Measurements from ENCODE around the gene RCAN3.
"Not testable (repeated sequence)": the region's sequence is repeated elsewhere in the genome, so short reads cannot be mapped to it uniquely, and the experiment has no call there.

Gene RCAN3

DNA sequence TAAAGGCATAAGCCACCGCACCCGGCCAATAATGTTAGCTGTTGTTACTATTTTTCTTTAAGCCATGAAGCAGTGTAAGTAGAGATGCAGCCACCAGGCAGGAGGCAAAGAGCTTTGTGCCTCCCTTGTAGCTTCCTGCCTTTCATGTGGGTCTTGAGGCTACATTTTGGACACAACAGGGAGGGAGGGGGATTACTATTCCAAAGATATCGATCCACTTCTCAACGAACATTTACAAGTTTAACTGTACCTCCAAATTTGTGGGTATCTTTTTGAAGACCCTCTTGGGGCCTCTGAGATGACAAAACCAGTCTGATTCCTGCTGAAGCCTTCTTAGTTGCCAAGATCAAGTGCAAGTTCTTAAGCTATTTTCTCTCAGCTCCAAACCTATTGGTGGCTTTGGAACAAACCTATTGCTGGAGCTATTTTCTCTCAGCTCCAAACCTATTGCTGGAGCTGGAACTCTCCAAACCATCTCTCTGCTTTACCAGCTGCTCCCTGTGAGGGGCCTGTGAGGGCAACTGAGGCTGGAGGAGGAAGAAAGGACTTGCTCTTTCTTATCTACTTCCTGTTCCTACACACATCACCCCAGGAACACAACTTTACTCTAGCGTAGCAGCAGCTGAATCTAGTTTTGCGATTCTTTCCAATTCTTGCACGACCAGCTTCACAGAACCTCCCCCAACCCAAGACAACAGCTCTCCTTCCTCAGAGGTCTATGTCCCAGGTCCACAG lies 16.1 kb upstream of the RCAN3 start:
- peak; percentile 44 to 66 for DNase-seq

GRCh38 chr1:24487455-24487854 lies 15.2 kb upstream of the RCAN3 start:
- DNase-seq: no peak

GRCh38 chr1:24488159-24488558 lies 14.5 kb upstream of the RCAN3 start:
- DNase-seq: peak; percentile 9 to 44

DNA sequence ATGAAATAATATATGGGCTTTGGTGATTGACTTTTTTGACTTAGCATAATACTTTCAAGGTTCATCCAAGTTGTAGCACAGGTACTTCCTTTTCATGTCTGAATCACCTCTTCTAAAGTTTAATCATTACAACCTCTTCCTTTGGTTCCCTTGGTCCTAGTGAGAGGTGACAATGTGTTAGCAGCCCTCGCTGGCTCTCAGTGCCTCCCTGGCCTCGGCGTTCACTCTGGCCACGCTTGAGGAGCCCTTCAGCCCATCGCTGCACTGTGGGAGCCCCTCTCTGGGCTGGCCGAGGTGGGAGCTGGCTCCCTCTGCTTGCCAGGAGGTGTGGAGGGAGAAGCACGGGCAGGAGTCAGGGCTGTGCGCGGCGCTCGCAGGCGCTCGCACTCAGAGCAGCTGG lies 13.0 kb upstream of the RCAN3 start:
- DNase-seq: no peak

DNA sequence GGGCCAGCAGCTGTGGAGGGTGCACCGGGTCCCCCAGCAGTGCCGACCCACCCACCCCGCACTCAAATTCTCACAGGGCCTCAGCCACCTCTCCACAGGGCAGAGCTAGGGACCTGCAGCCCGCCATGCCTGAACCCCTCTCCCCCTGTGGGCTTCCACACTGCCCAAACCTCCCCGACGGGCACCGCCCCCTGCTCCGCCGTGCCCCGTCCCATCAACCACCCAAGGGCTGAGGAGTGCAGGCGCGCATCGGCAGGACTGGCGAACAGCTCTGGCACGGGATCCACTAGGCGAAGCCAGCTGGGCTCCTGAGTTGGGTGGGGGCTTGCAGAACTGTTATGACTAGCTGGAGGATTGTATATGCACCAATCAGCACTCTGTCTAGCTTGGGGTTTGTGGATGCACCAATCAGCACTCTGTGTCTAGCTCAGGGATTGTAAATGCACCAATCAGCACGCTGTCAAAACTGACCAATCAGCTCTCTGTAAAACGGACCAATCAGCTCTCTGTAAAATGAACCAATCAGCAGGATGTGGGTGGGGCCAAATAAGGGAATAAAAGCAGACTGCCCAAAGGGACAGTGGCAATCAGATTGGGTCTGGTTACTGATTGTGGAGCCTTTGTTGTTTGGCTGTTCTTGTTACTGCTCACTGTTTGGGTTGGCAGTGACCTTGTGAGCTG lies 12.4 kb upstream of the RCAN3 start:
- no peak for DNase-seq

DNA sequence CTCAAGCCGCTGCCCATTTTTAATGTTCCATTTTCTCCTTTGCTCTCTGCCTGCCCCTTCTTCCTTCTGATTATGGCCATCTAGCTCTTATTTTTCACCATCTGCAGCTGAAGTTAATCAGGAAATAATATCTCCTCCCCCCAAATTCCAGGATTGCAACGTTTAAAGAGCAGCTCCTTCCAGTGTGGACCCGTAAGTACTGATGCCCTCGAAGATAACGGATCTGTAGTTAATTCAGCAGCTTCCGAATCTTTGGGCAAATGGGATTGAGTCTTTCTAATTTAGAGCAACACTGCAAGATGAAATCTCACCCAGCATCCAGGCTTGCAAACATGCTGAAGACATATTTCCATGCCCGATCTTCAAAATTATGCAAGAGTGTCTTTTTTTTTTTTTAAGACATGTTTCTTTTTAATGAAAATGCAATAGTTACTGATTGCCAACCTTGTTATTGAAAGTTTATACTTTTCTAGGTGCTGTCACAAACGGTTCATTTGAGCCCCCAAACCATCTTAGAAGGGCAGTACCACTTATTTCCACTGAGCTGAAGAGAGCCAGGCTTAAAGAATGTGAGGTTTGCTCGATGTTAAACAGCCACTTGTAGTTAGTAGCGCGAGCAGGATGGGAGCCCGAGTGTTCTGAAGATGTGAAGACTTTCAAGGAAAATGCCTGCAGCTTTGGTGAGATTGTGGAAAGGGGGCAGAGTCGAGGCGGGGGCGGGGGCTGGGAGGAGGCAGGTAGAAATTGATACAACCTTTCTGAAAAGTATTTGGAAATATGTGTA lies 10.9 kb upstream of the RCAN3 start:
- no peak for DNase-seq

- not testable (repeated sequence) for DNase-seq
Observed at GRCh38 chr1:24492935-24493334, 9.7 kb upstream of the RCAN3 start.

- DNase-seq: no peak
Observed at GRCh38 chr1:24493785-24494184, 8.9 kb upstream of the RCAN3 start.

- DNase-seq: peak in 1 of 2 donors; percentile 21
Observed at GRCh38 chr1:24498589-24498988, 4.0 kb upstream of the RCAN3 start.

DNA sequence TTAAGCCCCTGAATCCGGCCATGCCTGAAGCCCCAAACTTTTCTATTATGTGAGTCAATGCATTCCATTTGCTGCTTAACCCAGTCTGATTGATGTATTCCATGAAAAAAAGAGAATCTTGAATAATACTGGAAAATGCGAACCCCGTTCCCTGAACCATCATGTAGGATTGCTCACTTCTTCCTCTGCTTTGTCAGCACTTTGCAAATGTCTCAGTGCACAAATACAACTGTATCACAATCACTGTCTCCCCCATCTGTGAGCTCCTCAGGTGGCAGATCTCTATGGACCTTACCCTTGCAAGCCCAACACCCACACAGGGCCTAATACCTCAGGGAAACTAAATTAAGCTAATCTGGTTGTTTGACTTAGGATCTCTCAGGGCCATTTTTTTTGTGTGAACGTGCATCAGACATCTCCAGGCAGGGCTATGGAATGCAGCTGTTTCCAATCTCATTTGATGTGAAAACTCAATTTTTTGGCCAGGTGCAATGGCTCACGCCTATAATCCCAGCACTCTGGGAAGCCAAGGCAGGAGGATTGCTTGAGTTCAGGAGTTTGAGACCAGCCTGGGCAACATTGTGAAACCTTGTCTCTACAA lies 2.1 kb upstream of the RCAN3 start:
- DNase-seq: no peak

DNA sequence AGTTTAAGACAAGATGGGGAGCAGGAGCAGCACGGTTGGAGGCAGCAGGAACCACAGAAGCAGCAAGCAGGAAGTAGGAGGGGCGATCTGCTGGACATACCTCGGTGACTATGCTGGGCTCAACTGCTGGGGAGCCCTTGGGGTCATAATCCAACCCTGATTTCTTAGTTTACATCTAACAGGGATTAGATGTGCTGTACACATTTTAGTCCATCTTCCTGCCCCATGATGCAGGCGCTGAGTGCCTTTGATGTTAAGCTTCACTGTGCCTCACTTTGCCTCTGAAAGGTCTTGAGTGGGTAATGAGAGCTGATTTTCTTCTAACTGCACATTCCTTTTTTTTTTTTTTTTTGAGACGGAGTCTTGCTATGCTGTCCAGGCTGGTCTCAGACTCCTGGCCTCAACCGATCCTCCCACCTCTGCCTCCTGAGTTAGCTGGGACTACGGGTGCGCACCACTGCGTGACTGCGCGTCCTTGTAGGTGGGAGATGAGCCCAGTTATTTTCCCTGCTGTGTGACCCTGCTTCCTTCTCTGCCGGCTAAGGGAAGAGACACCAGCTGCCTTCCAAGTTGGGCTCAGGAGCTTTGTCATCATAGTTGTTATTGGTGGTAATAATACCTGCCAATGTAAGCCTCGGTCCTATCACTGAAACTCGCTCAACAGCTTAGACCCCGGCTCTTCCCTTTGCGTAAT lies 1.1 kb upstream of the RCAN3 start:
- peak; percentile 45 to 50 for DNase-seq

DNA sequence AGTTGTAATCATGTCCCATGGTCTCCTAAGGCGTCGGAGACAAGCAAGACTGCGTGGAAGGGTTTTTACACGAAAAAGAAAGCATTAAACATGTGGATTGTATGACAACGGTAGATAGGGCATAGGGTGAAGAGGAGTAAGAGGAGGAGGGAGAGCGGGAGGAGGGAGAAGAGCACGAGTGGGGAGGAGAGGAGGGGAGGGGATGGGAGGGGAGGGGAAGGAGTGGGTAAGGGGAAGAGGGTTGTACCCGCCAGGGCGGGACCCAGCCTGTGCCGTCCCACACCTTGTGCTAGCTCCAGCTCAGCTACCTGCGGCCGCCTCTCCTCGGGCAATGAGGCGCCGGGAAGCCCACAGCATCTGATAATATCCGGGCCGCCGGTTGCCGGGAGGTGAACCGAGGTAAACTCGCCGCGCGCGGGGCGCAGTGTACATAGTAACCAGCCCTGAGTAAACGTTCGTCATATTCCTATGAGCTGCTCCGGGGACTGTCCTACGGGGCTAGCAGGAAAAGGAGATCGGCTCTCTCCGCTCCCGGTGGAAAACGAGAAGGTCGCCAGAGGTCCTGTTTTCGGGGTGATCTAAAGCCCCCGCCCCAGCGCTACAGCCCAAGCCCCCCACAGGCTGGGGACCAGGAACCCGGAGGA lies 449 bp upstream of the RCAN3 start:
- DNase-seq: peak; percentile 88

- DNase-seq: peak; percentile 49 to 56
Observed at GRCh38 chr1:24503059-24503751, 569 bp downstream of the RCAN3 start.

DNA sequence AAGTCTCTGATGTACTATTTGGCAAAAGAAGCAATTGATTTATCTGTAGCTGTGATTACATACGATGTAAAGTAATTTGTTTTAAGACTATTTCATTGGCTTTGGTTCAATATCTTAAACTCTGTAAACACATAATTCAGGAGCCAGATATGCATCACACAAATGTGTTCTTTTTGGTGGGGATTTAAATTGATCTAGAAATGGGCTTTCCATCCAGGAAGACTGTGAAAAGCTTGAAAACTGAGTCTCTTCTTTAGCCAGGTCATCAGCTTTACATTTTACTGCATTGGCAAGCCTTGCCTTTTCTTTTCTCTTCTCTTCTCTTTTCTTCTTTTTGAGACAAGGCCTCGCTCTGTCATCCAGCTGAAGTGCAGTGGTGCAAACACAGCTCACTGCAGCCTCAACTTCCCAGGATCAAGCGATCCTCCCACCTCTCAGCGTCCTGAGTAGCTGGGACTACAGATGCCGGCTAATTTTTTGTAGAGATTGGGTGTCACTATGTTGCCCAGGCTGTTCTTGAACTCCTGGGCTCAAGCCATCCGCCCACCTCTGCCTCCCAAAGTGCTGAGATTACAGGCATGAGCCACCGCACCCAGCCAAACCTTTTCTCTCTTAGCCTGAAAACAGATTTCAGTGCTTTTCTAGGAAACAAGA lies 1.4 kb downstream of the RCAN3 start:
- no peak for DNase-seq

GRCh38 chr1:24504560-24504959 lies 1.9 kb downstream of the RCAN3 start:
- no peak for DNase-seq

GRCh38 chr1:24505816-24506215 lies 3.2 kb downstream of the RCAN3 start:
- DNase-seq: no peak

DNA sequence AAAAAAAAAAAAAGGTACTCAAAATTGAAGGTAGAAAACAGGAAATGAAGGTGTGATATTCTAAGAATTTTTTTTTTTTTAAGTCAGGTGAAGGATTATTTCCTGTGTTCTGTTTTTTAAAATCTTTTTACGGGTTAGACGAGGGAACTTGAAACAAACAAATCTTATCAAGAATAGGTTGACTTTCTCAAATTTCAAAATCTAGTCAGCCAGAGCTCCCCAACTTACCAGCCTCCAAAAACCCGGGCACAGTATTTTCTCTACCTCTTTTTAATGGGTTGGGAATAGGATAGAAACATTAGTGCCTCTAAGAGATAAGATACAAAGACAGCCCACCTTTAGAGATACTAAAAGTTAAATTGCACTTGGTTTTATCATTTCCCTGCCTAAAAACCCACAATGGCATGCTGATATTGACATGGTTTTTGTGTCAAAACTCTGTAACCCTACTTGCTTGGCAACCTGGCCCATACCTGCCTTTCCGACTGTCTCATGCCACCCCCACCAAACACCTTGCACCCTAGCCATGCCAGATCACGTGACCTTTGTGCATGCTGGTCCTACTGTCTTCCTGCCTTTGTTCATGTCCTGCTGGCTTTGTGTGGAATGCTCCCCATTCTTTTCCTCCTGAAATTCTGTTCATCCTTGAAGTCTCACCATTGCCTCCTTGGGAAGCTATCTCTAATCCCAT lies 4.2 kb downstream of the RCAN3 start:
- peak; percentile 30 to 46 for DNase-seq

GRCh38 chr1:24507405-24507804 lies 4.8 kb downstream of the RCAN3 start:
- DNase-seq: peak; percentile 49 to 55

- DNase-seq: no peak
Observed at GRCh38 chr1:24508911-24509310, 6.3 kb downstream of the RCAN3 start.

GRCh38 chr1:24513706-24514105 lies 11.1 kb downstream of the RCAN3 start:
- no peak for DNase-seq

Measured in CD4-positive, alpha-beta T cell treated with Interleukin-1 beta for 1 hour (primary cell).